HPDE6-E6E7 (cell line): ENCODE results near the gene HAUS5.

ENCODE experiments used
- DNase-seq: peaks from one replicate; pipeline ENCODE4 v3.0.0; 2011; ENCODE audit warnings: missing footprints; ENCODE audit errors: extremely low spot score

The HAUS5 gene

DNA sequence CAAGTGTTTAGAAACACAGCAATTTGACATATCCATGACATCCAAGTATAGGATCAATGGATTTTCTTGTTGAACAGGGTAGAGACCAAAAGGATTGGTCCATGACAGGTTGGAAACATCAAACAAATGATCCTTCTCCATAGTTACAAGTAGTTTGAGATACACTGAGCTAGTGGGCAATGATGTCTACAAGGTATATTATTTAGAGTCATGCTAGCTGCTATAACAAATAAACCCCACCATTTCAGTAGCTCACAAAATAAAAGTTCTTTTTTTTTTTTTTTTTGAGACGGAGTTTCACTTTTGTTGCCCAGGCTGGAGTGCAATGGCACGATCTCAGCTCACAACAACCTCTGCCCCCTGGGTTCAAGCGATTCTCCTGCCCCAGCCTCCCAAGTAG lies 4.9 kb upstream of the HAUS5 start:
- DNase-seq: no peak

- no peak for DNase-seq
Measured at GRCh38 chr19:35608251-35608650, 4.3 kb upstream of the HAUS5 start.

GRCh38 chr19:35609851-35610353 lies 2.6 kb upstream of the HAUS5 start:
- DNase-seq: no peak

DNA sequence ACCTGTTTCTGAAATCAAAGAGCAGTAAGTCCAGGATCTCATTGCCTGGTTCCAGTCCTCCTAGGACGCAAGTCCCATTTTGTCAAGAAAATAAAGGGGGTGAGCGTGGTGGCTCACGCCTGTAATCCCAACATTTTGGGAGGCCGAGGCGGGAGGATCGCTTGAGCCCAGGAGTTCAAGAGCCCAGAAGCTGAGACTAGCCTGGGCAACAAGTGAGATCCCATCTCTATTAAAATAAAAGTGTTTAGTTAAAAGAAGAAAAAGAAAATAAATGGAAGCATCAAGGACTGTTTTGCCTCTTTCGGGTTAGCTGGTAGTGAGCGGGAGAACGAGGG lies 344 bp upstream of the HAUS5 start:
- no peak for DNase-seq

GRCh38 chr19:35613574-35613973 lies 1.0 kb downstream of the HAUS5 start:
- no peak for DNase-seq

- no peak for DNase-seq
Measured at GRCh38 chr19:35615036-35615435, 2.5 kb downstream of the HAUS5 start.

- no peak for DNase-seq
Measured at GRCh38 chr19:35618857-35619256, 6.3 kb downstream of the HAUS5 start.

DNA sequence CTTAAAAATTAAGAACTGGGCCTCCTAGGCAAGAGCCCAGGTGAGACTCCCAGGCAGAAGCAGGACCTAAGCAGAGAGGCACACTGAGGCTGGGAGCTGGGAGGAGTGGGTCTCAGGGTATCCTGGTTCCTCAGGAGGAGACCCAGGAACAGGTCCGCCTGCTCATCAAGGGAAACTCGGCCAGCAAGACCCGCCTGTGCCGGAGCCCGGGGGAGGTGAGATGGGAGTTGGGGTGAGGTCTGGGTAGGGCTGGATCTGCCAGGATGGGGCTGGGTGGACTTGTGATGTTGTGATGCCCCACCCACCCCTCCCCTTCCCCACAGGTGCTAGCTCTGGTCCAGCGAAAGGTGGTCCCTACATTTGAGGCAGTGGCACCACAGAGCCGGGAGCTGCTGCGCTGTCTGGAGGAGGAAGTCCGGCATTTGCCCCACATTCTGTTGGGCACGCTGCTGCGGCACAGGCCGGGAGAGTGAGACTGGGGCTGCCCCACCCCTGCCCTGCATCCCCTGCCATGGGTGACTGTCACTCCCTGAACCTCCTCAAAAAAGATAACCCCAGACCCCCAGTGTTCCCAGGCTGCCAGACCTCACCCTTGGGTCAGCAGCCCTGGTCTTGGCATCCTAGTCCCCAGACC lies 6.9 kb downstream of the HAUS5 start:
- no peak for DNase-seq

- DNase-seq: no peak
Measured at GRCh38 chr19:35620001-35620400, 7.5 kb downstream of the HAUS5 start.

DNA sequence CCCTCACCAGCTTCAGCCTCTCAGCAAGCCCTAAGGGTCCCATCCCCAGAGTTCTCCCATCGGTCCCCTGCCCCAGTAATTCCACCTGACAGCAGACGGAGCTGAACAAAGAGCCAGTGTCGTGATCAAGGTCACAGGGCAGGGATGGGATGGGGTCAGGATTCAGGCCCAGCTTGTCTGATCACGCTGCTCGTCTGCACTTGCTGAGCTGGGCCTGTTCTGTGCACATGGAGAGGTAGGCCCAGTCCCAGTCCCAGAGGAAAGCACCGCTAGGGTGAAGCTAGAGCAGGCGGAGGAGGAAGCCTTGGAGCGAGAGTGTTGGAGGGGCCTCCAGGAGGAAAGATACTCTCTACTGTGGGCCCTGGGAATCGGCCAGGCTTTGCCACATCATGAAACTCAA lies 9.2 kb downstream of the HAUS5 start:
- DNase-seq: no peak

- no peak for DNase-seq
Measured at GRCh38 chr19:35622750-35623149, 10.2 kb downstream of the HAUS5 start.

DNA sequence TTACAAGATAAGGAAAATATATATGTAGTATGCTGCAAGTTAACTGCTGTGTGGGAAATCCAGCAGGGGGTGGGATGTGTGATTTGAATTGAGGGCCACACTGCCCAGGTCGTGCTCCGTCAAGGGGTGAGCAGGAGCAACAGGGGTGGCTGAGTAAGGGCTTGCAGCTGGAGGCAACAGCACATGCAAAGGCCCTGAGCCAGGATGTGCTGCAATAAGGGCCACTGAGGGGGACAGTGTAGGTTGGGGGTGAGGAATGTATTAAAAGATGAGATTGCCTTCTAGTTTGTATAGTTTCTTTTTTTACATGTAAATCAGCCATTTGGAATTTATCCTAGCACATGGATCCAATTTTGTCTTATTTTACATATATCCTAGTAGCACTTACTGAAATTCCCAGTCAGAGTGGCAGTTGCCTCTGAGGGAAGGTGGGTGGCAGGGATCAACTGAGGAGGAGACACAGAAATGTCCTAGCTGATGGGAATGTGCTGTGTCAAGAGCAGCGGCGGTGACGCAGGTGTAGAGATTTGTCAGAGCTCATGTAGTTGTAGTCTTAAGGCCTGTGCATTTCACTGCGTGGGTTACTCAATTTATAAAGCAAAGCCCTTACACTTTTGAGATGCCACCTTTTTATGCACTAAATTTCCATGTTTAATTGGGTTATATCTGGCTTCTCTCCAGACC lies 10.9 kb downstream of the HAUS5 start:
- no peak for DNase-seq

DNA sequence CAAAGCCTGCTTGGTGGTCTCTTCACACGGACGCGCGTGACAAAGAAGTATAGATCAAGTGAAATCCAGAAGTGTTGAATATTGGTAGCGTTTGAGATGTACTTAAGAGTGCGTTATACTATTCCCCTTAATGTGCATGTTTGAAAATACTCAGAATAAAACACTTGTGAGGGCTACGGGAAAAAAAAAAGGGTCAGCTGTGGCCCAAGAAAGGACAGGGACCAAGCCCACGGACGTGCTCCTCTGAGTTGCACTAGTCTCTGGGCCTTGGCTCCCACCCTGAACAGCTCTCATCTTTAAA lies 15.7 kb downstream of the HAUS5 start:
- no peak for DNase-seq

DNA sequence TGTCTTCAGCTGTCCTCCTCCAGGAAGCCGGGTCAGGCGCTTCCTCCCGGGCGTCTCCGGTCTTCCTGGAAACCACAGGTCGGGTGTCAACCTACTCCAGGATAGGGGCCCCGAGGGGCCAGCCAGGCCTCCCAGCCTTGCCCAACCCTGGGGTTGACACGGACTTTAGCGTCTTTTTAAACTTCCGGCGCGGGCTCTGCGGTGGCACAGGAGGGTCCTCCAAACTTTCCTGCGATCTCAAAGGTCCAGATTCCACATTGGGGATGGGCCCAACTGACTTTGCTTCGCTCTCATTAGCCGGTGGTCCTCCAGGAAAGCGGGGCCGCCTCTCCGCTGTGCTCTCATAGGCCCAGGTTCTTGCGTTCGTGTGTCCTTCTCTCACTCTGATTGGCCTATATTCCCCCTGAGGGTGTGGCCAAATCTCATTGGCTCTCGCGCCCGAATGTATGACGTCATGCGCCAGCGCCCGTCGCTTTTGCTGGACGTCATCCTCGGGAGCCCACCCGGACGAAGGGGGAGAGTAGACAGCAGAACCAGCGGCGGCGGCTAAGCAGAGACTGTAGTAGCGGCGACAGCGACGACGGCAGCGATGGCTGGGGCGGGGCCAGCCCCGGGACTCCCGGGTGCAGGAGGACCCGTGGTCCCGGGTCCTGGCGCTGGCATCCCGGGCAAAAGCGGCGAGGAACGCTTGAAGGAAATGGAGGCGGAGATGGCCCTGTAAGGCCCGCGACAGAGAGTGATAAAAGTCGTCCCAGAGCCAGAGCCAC lies 16.2 kb downstream of the HAUS5 start, which contains the start of gene RBM42:
RBM42 (plus strand) TSS at position 472 of the 767 bp plus-strand sequence; CDS start at position 590, 118 bp downstream.
- DNase-seq: peak; percentile 99

DNA sequence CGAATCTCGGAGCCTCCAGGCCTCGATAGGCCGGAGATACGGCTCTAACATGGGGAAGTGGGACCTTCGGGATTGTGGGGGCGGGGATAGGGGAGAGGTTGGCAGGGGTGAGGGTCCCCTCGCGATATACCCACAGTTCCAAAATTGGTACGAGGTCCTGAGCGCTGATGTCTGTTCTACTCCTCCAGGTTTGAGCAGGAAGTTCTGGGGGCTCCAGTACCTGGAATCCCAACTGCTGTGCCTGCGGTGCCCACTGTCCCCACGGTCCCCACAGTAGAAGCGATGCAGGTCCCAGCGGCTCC lies 16.7 kb downstream of the HAUS5 start:
- DNase-seq: no peak

DNA sequence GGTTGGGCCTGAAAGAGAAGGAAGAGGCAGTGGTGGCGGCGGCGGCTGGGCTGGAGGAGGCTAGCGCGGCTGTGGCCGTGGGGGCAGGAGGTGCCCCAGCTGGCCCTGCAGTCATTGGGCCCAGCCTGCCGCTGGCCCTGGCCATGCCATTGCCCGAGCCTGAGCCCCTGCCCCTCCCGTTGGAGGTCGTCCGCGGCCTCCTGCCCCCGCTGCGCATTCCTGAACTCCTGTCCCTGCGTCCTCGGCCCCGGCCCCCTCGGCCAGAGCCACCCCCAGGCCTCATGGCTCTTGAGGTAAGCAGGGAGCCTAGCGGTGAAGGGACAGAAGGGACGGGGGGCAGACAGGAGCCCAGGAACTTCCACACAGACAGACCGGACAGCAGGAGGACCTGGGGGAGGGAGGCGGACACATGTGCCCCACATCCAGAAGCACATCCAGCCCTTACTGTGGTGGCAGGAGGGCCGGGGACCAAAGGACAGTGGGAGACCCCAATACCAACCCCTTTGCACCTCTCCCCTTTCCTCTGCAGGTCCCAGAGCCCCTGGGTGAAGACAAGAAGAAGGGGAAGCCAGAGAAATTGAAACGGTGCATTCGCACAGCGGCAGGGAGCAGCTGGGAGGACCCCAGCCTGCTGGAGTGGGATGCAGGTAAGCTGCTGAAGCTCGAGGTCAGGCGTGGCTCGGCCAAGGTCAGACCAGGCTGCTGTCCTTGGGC lies 21.3 kb downstream of the HAUS5 start:
- DNase-seq: no peak

- DNase-seq: no peak
Measured at GRCh38 chr19:35636651-35637050, 24.1 kb downstream of the HAUS5 start.

DNA sequence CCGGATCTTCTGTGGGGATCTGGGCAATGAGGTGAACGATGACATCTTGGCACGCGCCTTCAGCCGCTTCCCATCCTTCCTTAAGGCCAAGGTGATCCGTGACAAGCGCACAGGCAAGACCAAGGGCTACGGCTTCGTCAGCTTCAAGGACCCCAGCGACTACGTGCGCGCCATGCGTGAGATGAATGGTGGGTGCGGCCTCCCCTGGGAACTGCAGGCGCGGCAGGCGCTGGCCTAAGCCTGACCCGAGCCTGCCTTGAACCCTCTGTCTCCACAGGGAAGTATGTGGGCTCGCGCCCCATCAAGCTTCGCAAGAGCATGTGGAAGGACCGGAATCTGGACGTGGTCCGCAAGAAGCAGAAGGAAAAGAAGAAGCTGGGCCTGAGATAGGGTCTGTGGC lies 24.6 kb downstream of the HAUS5 start:
- DNase-seq: no peak

GRCh38 chr19:35639321-35639639 lies 26.7 kb downstream of the HAUS5 start:
- DNase-seq: no peak

DNA sequence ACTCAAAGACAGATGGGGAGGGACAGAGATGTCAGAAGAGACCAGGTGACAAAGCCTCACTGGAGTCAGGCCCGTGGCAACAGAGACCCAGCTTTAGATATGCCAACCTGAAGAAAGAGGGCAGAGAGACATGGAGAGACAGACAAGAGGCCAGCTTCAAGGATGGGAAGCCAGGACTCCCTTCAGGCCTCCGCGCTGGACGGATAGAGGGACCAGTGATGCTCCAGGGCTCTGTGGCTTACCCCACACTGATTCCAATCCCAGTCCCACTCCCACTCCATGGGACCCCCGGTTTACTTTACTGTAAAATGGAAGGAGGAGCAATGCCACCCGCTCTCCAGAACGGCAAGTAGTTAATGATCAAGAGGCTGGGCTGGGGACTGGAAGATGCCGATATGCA lies 27.3 kb downstream of the HAUS5 start:
- no peak for DNase-seq

GRCh38 chr19:35641515-35642151 lies 29.1 kb downstream of the HAUS5 start, which contains the start of gene ETV2:
ETV2 (plus strand) TSS chr19:35641745; CDS start chr19:35642461, 716 bp downstream.
- no peak for DNase-seq

DNA sequence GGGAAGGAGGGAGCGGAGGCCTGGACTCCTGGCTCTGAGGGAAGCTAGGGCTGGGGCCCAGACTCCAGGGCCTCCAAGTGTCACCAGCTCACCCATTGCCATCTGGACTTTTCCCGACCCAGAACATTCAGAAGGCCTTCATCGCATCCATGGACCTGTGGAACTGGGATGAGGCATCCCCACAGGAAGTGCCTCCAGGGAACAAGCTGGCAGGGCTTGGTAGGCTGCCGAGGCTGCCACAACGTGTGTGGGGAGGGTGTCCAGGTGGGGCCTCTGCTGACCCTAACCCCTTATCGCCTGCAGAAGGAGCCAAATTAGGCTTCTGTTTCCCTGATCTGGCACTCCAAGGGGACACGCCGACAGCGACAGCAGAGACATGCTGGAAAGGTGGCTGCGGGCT lies 29.8 kb downstream of the HAUS5 start:
- no peak for DNase-seq
